GM19372 (cell line): ENCODE results near the gene BEX5.
"Not testable (repeated sequence)": the region's sequence is repeated elsewhere in the genome, so short reads cannot be mapped to it uniquely, and the experiment has no call there.

ENCODE experiments used
- ATAC-seq: cut with Tn5 transposase; IDR thresholded peaks from one replicate; pipeline ENCODE4 v1.9.1; 2021; ENCODE audit warnings: mild to moderate bottlenecking, low read depth, moderate library complexity; ENCODE audit not compliant: unreplicated experiment

BEX5 gene

GRCh38 chrX:102155806-102156179 is at the start of gene BEX5:
Gene BEX5, minus strand, starts transcription at chrX:102155977. Its CDS starts 1,712 bp downstream, at chrX:102154265.
- peak; percentile 93 for ATAC-seq

GRCh38 chrX:102185967-102186720 is 30.4 kb upstream of the BEX5 start:
- no peak for ATAC-seq

GRCh38 chrX:102154900-102155805 is 624 bp downstream of the BEX5 start:
- peak; percentile 46 for ATAC-seq

GRCh38 chrX:102154218-102154860 is 1.4 kb downstream of the BEX5 start:
- ATAC-seq = no peak

- ATAC-seq = not testable (repeated sequence)
These were observed 13.5 kb downstream of the BEX5 start, which contains the start of gene TCEAL6 for GRCh38 chrX:102142274-102142673. Gene TCEAL6, minus strand, starts transcription at chrX:102142481.

- ATAC-seq = not testable (repeated sequence)
These were observed 14.1 kb downstream of the BEX5 start for GRCh38 chrX:102141631-102142030.

- ATAC-seq = not testable (repeated sequence)
These were observed 14.9 kb downstream of the BEX5 start for GRCh38 chrX:102140876-102141275.

GRCh38 chrX:102138064-102138463 is 17.7 kb downstream of the BEX5 start:
- no peak for ATAC-seq

- no peak for ATAC-seq
These were observed 26.3 kb downstream of the BEX5 start for GRCh38 chrX:102129473-102129872.

GRCh38 chrX:102126863-102127262 is 28.9 kb downstream of the BEX5 start:
- ATAC-seq = no peak

GRCh38 chrX:102126080-102126818 is 29.5 kb downstream of the BEX5 start:
- not testable (repeated sequence) for ATAC-seq

- not testable (repeated sequence) for ATAC-seq
These were observed 30.3 kb downstream of the BEX5 start, which contains the start of gene TCEAL2 for GRCh38 chrX:102125436-102125835. Gene TCEAL2, plus strand, starts transcription at chrX:102125679. Its CDS starts 1,152 bp downstream, at chrX:102126831.

- not testable (repeated sequence) for ATAC-seq
These were observed 30.8 kb downstream of the BEX5 start for GRCh38 chrX:102125014-102125413.

- no peak for ATAC-seq
These were observed 40.0 kb downstream of the BEX5 start for GRCh38 chrX:102115748-102116147.

GRCh38 chrX:102113367-102113766 is 42.4 kb downstream of the BEX5 start:
- ATAC-seq = no peak
